Measurements from ENCODE around the gene KRT2.

- TF ChIP-seq BHLHE40 (IDR thresholded peaks at IDR 0.05; ENCODE audit: low read length): no peak
- TF ChIP-seq MAFG (tag; conservative IDR thresholded peaks at IDR 0.05): no peak
- TF ChIP-seq MYNN (IDR thresholded peaks at IDR 0.05): no peak
- no peak for TF ChIP-seq MYNN (CRISPR knock-in tag; IDR thresholded peaks at IDR 0.05)
- TF ChIP-seq, protein P1, sequence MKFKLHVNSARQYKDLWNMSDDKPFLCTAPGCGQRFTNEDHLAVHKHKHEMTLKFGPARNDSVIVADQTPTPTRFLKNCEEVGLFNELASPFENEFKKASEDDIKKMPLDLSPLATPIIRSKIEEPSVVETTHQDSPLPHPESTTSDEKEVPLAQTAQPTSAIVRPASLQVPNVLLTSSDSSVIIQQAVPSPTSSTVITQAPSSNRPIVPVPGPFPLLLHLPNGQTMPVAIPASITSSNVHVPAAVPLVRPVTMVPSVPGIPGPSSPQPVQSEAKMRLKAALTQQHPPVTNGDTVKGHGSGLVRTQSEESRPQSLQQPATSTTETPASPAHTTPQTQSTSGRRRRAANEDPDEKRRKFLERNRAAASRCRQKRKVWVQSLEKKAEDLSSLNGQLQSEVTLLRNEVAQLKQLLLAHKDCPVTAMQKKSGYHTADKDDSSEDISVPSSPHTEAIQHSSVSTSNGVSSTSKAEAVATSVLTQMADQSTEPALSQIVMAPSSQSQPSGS (CRISPR knock-in tag; IDR thresholded peaks at IDR 0.05): no peak
Observed at GRCh38 chr12:52663420-52663819, 11.4 kb upstream of the KRT2 start.

Measured in K562 (cell line).